ENCODE measurements around the gene OSBPL3. TPM values are rescaled to one million over a fixed set of nuclear protein-coding genes. Genes with fewer than 3 reads are reported as not detected.

OSBPL3 gene
- total RNA-seq, 1 experiment from 2014 or later = 11.6 TPM

DNA sequence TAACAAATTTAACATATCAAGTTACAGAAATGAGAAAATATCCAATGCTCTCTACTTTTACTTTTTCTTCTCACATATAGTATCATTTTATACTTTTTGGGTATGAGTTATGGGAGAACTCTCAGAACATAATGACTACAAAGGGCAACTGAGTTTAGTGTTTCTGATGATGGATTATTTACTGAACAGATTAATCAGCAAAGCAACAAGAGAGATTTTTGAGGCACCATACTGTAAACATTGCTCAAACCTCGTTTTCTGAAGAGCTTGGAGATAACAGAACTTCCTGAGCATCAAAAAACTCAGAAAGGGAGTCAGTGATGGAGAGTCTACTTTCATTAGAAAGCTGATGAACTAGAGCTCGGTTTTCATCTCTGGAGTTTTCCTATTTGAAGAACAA lies 137.9 kb downstream of the OSBPL3 start:
- no peak overlapping the region for H2AFZ ChIP-seq (ENCODE audit: low read length)
- TF ChIP-seq, protein P1, sequence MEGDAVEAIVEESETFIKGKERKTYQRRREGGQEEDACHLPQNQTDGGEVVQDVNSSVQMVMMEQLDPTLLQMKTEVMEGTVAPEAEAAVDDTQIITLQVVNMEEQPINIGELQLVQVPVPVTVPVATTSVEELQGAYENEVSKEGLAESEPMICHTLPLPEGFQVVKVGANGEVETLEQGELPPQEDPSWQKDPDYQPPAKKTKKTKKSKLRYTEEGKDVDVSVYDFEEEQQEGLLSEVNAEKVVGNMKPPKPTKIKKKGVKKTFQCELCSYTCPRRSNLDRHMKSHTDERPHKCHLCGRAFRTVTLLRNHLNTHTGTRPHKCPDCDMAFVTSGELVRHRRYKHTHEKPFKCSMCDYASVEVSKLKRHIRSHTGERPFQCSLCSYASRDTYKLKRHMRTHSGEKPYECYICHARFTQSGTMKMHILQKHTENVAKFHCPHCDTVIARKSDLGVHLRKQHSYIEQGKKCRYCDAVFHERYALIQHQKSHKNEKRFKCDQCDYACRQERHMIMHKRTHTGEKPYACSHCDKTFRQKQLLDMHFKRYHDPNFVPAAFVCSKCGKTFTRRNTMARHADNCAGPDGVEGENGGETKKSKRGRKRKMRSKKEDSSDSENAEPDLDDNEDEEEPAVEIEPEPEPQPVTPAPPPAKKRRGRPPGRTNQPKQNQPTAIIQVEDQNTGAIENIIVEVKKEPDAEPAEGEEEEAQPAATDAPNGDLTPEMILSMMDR (conservative IDR thresholded peaks at IDR 0.05; ENCODE audit: low read depth, low read length) = no peak
- TF ChIP-seq EZH2 (IDR thresholded peaks at IDR 0.05; ENCODE audit: low read length, unreplicated experiment) (no peak), EZH2phosphoT487 (IDR thresholded peaks at IDR 0.05; ENCODE audit: borderline replicate concordance, low read length) (no peak)
- no peaks in the 10 kb centered on the region for H3K9me2 ChIP-seq (replicated peaks; ENCODE audit: low read length)
- no TSS peak for BruUV-seq (replicated peaks)
- H3K4me2 ChIP-seq (ENCODE audit: low read length) = no peak overlapping the region
- intact Hi-C loops (cut with micrococcal nuclease) = no loop called here
- no peaks in the 10 kb centered on the region for H3K79me2 ChIP-seq (ENCODE audit: low read length)
- no peaks in the 10 kb centered on the region for H4K20me1 ChIP-seq (ENCODE audit: low read length)
- no peak overlapping the region for H3K4me3 ChIP-seq (ENCODE audit: low read length)
- no peaks in the 10 kb centered on the region for H3K9me3 ChIP-seq (ENCODE audit: low read length)
- no peaks in the 10 kb centered on the region for H3K27me3 ChIP-seq (ENCODE audit: low read length)
- DNase-seq (no peak), ATAC-seq (no peak)
- ChIA-PET POLR2A (ENCODE audit: unreplicated experiment) (no interaction called here), CTCF (no interaction called here)
- H3K4me1 ChIP-seq (ENCODE audit: insufficient read depth, low read length) = peaks cover 23% of the 10 kb centered on the region; the same call in 1 of the 2 replicates
- H3K9ac ChIP-seq (ENCODE audit: low read length) = no peak overlapping the region
- no peaks in the 10 kb centered on the region for H3F3A ChIP-seq (ENCODE audit: low read length, unreplicated experiment)
- peaks cover 3% of the 10 kb centered on the region; the same call in 1 of the 2 replicates for H3K36me3 ChIP-seq (ENCODE audit: low read depth, low read length)
- no peak overlapping the region for H3K27ac ChIP-seq (ENCODE audit: low read length)

DNA sequence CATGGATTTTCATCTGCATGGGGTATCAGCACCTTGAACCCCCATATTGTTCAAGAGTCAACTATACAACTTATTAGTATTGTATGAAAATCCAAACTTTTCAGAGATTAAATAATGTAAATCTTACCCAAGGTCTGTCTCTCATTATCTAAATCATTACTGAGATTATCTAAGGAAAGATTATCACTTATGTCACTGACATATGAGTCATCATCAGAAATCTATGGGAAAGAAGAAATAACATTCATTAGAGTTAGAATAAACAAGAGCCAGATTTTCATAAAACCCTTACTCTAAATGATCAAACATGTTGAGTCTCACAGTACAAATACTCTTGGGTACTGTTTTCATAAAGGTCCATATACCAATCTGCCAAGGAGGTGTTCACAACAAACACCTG lies 139.4 kb downstream of the OSBPL3 start:
- Histone ChIP-seq H3K27ac (ENCODE audit: low read length) (no peak overlapping the region), H2AFZ (ENCODE audit: low read length) (no peak overlapping the region), H3K9me3 (ENCODE audit: low read length) (no peaks in the 10 kb centered on the region), H3K4me1 (ENCODE audit: insufficient read depth, low read length) (peaks cover 23% of the 10 kb centered on the region; the same call in 1 of the 2 replicates), H3F3A (ENCODE audit: low read length, unreplicated experiment) (no peaks in the 10 kb centered on the region), H3K79me2 (ENCODE audit: low read length) (no peaks in the 10 kb centered on the region), H3K36me3 (ENCODE audit: low read depth, low read length) (peaks cover 3% of the 10 kb centered on the region; the same call in 1 of the 2 replicates), H3K9me2 (replicated peaks; ENCODE audit: low read length) (no peaks in the 10 kb centered on the region), H4K20me1 (ENCODE audit: low read length) (no peaks in the 10 kb centered on the region), H3K9ac (ENCODE audit: low read length) (no peak overlapping the region), H3K27me3 (ENCODE audit: low read length) (no peaks in the 10 kb centered on the region), H3K4me2 (ENCODE audit: low read length) (no peak overlapping the region), H3K4me3 (ENCODE audit: low read length) (no peak overlapping the region)
- POLR2A ChIA-PET (ENCODE audit: unreplicated experiment) = interaction anchor here (0.6 kb wide), 1 partner anchor 14 kb away, joined by 4 read pairs; no protein-coding TSS in a partner anchor
- intact Hi-C loops (cut with micrococcal nuclease) = no loop called here
- BruUV-seq (replicated peaks) = no TSS peak
- ATAC-seq (no peak), DNase-seq (no peak)
- CTCF ChIA-PET = no interaction called here
- TF ChIP-seq, protein P1 (conservative IDR thresholded peaks at IDR 0.05; ENCODE audit: low read depth, low read length) = no peak
- TF ChIP-seq EZH2 (IDR thresholded peaks at IDR 0.05; ENCODE audit: low read length, unreplicated experiment) = no peak
- no peak for TF ChIP-seq EZH2phosphoT487 (IDR thresholded peaks at IDR 0.05; ENCODE audit: borderline replicate concordance, low read length)

DNA sequence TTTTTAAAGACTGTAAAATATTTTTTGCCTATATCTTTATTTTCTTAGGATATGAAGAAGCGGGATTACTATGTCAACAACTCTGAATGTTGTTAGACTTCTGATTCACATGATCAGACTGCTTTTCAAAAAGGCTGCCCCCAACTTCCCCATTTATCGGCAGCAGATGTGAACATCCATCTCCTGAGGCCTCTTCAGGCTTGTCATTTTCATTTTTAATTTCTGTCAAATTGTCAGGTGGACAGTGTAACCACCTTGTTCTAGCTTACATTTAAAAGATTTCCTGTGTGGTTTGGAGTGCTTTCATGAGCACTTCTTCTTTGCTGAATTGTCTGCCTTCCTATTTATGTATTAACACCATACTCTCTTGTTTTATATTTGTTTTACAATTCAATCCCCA lies 143.9 kb downstream of the OSBPL3 start:
- no TSS peak for BruUV-seq (replicated peaks)
- H3K9me2 ChIP-seq (replicated peaks; ENCODE audit: low read length) = no peaks in the 10 kb centered on the region
- H3K27ac ChIP-seq (ENCODE audit: low read length) = no peak overlapping the region
- intact Hi-C loops (cut with micrococcal nuclease) = no loop called here
- H3K4me1 ChIP-seq (ENCODE audit: insufficient read depth, low read length) = peaks cover 15% of the 10 kb centered on the region
- H3K4me3 ChIP-seq (ENCODE audit: low read length) = no peak overlapping the region
- peaks cover 3% of the 10 kb centered on the region; the same call in 1 of the 2 replicates for H3K36me3 ChIP-seq (ENCODE audit: low read depth, low read length)
- no peak overlapping the region for H2AFZ ChIP-seq (ENCODE audit: low read length)
- CTCF ChIA-PET = no interaction called here
- H3F3A ChIP-seq (ENCODE audit: low read length, unreplicated experiment) = no peaks in the 10 kb centered on the region
- H3K4me2 ChIP-seq (ENCODE audit: low read length) = no peak overlapping the region
- no peaks in the 10 kb centered on the region for H3K27me3 ChIP-seq (ENCODE audit: low read length)
- no peaks in the 10 kb centered on the region for H4K20me1 ChIP-seq (ENCODE audit: low read length)
- ATAC-seq (no peak), DNase-seq (no peak)
- no peaks in the 10 kb centered on the region for H3K79me2 ChIP-seq (ENCODE audit: low read length)
- no peaks in the 10 kb centered on the region for H3K9me3 ChIP-seq (ENCODE audit: low read length)
- TF ChIP-seq EZH2 (IDR thresholded peaks at IDR 0.05; ENCODE audit: low read length, unreplicated experiment) (no peak), EZH2phosphoT487 (IDR thresholded peaks at IDR 0.05; ENCODE audit: borderline replicate concordance, low read length) (no peak)
- TF ChIP-seq, protein P1 (conservative IDR thresholded peaks at IDR 0.05; ENCODE audit: low read depth, low read length) = no peak
- no peak overlapping the region for H3K9ac ChIP-seq (ENCODE audit: low read length)
- POLR2A ChIA-PET (ENCODE audit: unreplicated experiment) = no interaction called here
